ENCODE data around the gene RHOF.

DNA sequence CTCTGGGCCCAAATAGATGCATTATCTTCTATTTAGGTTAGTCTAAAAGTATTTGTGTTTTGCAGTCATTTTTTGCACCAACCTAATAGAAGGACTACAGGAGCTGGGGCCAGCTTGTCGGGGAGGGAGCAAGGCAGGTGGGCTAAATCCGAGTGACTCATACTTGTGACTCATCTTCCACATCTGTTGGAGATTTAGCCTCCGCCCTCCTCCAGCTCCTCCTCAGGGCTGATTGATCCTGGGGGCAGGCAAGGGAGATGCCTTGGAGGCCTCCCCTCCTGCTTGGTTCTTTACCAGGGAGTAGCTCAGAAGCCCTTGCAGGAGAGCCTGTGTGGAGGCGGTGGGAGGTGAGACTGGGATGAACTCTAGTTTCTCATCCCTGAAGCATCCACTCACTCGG is 27.9 kb downstream of the RHOF start:
- TF ChIP-seq, protein P1, sequence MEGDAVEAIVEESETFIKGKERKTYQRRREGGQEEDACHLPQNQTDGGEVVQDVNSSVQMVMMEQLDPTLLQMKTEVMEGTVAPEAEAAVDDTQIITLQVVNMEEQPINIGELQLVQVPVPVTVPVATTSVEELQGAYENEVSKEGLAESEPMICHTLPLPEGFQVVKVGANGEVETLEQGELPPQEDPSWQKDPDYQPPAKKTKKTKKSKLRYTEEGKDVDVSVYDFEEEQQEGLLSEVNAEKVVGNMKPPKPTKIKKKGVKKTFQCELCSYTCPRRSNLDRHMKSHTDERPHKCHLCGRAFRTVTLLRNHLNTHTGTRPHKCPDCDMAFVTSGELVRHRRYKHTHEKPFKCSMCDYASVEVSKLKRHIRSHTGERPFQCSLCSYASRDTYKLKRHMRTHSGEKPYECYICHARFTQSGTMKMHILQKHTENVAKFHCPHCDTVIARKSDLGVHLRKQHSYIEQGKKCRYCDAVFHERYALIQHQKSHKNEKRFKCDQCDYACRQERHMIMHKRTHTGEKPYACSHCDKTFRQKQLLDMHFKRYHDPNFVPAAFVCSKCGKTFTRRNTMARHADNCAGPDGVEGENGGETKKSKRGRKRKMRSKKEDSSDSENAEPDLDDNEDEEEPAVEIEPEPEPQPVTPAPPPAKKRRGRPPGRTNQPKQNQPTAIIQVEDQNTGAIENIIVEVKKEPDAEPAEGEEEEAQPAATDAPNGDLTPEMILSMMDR (IDR thresholded peaks at IDR 0.05; ENCODE audit: low read length) = no peak
- no peak for TF ChIP-seq EZH2 (IDR thresholded peaks at IDR 0.05; ENCODE audit: borderline replicate concordance, low read length)

Measured in OCI-LY1 (cell line).